Measurements from ENCODE around the gene DHODH.

DNA sequence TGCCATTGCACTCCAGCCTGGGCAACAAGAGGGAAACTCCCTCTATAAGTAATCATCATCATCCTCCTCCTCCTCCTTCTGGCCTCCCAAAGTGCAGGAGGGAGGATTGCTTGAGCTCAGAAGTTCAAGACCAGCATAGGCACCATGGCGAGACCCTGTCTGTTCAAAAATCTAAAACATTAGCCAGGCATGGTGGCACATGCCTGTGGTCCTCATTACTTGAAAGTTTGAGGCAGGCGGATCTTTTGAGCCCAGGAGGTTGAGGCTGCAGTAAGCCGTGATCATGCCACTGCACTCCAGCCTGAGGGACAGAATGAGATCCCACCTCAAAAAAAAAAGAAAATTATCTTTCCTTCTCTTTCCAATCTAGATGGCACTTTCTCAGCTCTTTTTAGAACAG lies 36.2 kb upstream of the DHODH start:
- TF ChIP-seq CTCF (IDR thresholded peaks at IDR 0.05; ENCODE audit: low read depth, low read length), result no peak
- TF ChIP-seq EZH2phosphoT487 (IDR thresholded peaks at IDR 0.05; ENCODE audit: low read depth), result no peak

All from OCI-LY3 (cell line).